ENCODE measurements around the gene ELMO1.
A peak's percentile ranks its signal among the peaks of the same experiment; 100 is the strongest.

The ELMO1 gene

GRCh38 chr7:37181550-37181932, 267.1 kb downstream of the ELMO1 start:
- Histone ChIP-seq H2BK5ac (ENCODE audit: low read length) (no peak overlapping the region), H3K56ac (ENCODE audit: low read length) (no peak overlapping the region), H2BK120ac (ENCODE audit: low read depth, low read length) (no peak overlapping the region), H4K5ac (ENCODE audit: low read length) (no peak overlapping the region), H3K4me2 (ENCODE audit: low read length) (no peak overlapping the region), H2AK5ac (ENCODE audit: low read length) (no peak overlapping the region), H3K27ac (ENCODE audit: low read depth, low read length) (no peak overlapping the region), H3K23ac (ENCODE audit: low read length) (no peak overlapping the region), H3K4me1 (ENCODE audit: control insufficient read depth, low read depth, low read length) (peaks cover 3% of the 10 kb centered on the region), H4K8ac (ENCODE audit: low read depth, low read length) (no peak overlapping the region), H2BK15ac (replicated peaks; ENCODE audit: low read depth) (no peak overlapping the region), H3K4ac (ENCODE audit: low read depth, low read length) (no peak overlapping the region), H3K4me3 (ENCODE audit: low read length) (no peak overlapping the region), H3K79me2 (ENCODE audit: control insufficient read depth, insufficient read depth, low read length) (no peaks in the 10 kb centered on the region), H3K18ac (ENCODE audit: low read length) (no peak overlapping the region), H3K79me1 (ENCODE audit: low read length) (no peaks in the 10 kb centered on the region), H3K9ac (ENCODE audit: low read length) (no peak overlapping the region), H3K27me3 (ENCODE audit: insufficient read depth, low read length, poor library complexity) (no peaks in the 10 kb centered on the region), H3K36me3 (ENCODE audit: control insufficient read depth, insufficient read depth, low read length) (no peaks in the 10 kb centered on the region)
- no peak for DNase-seq

DNA sequence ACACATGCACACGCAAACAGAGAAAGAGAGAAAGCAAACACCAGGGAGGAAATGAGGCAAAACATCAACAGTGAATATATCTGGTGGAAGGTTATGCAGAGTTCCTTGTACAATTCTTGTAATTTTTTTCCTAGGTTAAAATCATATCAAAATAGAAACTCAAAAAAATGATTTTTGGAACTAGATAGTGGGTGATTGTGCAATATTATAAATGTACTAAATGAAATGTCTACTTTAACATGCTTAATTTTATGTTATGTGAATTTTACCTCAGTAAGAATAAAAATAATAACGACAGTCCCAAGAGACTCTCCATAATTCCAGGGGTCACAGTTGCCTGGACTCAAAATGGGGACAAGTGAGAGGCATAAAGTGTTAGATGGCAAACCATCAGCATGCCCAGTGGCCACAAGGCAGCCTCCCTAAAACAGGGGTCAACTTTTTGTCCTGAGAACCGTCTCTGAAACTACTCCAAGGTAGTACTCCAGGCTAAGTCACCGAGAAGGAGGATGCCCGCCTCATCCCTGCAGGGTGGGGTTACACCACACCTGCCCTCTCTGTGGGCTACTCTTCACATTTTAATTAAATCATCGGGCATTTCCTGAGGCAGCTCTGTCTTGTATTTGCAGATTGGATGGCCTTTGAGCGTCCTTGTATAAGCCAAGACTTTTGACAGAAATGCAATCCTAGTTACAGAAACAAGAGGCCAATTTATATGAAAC, 267.7 kb downstream of the ELMO1 start:
- no peaks in the 10 kb centered on the region for H3K36me3 ChIP-seq (ENCODE audit: control insufficient read depth, insufficient read depth, low read length)
- H3K4me1 ChIP-seq (ENCODE audit: control insufficient read depth, low read depth, low read length): peaks cover 3% of the 10 kb centered on the region
- H3K9ac ChIP-seq (ENCODE audit: low read length): no peak overlapping the region
- H3K27me3 ChIP-seq (ENCODE audit: insufficient read depth, low read length, poor library complexity): no peaks in the 10 kb centered on the region
- no peak overlapping the region for H3K23ac ChIP-seq (ENCODE audit: low read length)
- no peak overlapping the region for H4K8ac ChIP-seq (ENCODE audit: low read depth, low read length)
- no peak overlapping the region for H3K56ac ChIP-seq (ENCODE audit: low read length)
- H3K79me1 ChIP-seq (ENCODE audit: low read length): no peaks in the 10 kb centered on the region
- H2BK15ac ChIP-seq (replicated peaks; ENCODE audit: low read depth): no peak overlapping the region
- no peak overlapping the region for H3K18ac ChIP-seq (ENCODE audit: low read length)
- no peak overlapping the region for H2BK5ac ChIP-seq (ENCODE audit: low read length)
- H3K27ac ChIP-seq (ENCODE audit: low read depth, low read length): no peak overlapping the region
- H3K4me2 ChIP-seq (ENCODE audit: low read length): no peak overlapping the region
- H3K4ac ChIP-seq (ENCODE audit: low read depth, low read length): no peak overlapping the region
- no CpG with 5 or more reads among the region's 7 CpGs for WGBS (ENCODE audit: extremely low coverage, insufficient coverage, low lambda C conversion rate)
- H4K5ac ChIP-seq (ENCODE audit: low read length): no peak overlapping the region
- H3K4me3 ChIP-seq (ENCODE audit: low read length): no peak overlapping the region
- H3K79me2 ChIP-seq (ENCODE audit: control insufficient read depth, insufficient read depth, low read length): no peaks in the 10 kb centered on the region
- no peak for DNase-seq
- H2BK120ac ChIP-seq (ENCODE audit: low read depth, low read length): no peak overlapping the region
- H2AK5ac ChIP-seq (ENCODE audit: low read length): no peak overlapping the region

- Histone ChIP-seq H2AK5ac (ENCODE audit: low read length) (no peak overlapping the region), H3K4me1 (ENCODE audit: control insufficient read depth, low read depth, low read length) (no peaks in the 10 kb centered on the region), H3K9ac (ENCODE audit: low read length) (no peak overlapping the region), H2BK5ac (ENCODE audit: low read length) (no peak overlapping the region), H2BK15ac (replicated peaks; ENCODE audit: low read depth) (no peak overlapping the region), H3K4me2 (ENCODE audit: low read length) (no peak overlapping the region), H3K79me2 (ENCODE audit: control insufficient read depth, insufficient read depth, low read length) (no peaks in the 10 kb centered on the region), H3K36me3 (ENCODE audit: control insufficient read depth, insufficient read depth, low read length) (no peaks in the 10 kb centered on the region), H4K5ac (ENCODE audit: low read length) (no peak overlapping the region), H3K4me3 (ENCODE audit: low read length) (no peak overlapping the region), H3K18ac (ENCODE audit: low read length) (no peak overlapping the region), H3K4ac (ENCODE audit: low read depth, low read length) (no peak overlapping the region), H3K27ac (ENCODE audit: low read depth, low read length) (no peak overlapping the region), H3K79me1 (ENCODE audit: low read length) (no peaks in the 10 kb centered on the region), H3K27me3 (ENCODE audit: insufficient read depth, low read length, poor library complexity) (no peaks in the 10 kb centered on the region), H4K8ac (ENCODE audit: low read depth, low read length) (no peak overlapping the region), H3K23ac (ENCODE audit: low read length) (no peak overlapping the region), H2BK120ac (ENCODE audit: low read depth, low read length) (no peak overlapping the region), H3K56ac (ENCODE audit: low read length) (no peak overlapping the region)
- DNase-seq: no peak
- no CpG with 5 or more reads among the region's 3 CpGs for WGBS (ENCODE audit: extremely low coverage, insufficient coverage, low lambda C conversion rate)
Observed at GRCh38 chr7:37176079-37176478, 272.6 kb downstream of the ELMO1 start.

DNA sequence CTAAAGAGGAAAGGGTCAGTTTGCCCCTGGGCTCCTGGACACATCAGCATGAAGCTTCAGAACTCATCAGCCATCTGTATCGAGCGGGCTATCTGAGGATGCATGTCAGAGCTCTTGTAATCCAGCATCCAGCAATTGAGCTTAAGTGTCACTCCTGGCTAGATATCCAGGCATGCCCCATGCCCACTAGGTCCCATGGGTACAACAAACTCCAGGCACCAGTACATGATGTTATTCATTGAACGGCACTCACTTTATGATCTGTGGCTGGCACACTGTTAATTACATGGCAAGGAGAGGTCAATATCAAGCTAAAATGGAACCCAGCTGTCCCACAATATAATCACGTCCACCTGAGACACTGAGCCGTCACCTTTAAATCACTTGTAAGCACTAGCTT, 274.2 kb downstream of the ELMO1 start:
- Histone ChIP-seq H4K8ac (ENCODE audit: low read depth, low read length) (no peak overlapping the region), H3K23ac (ENCODE audit: low read length) (no peak overlapping the region), H3K9ac (ENCODE audit: low read length) (no peak overlapping the region), H3K4me3 (ENCODE audit: low read length) (no peak overlapping the region), H2AK5ac (ENCODE audit: low read length) (no peak overlapping the region), H2BK5ac (ENCODE audit: low read length) (no peak overlapping the region), H3K36me3 (ENCODE audit: control insufficient read depth, insufficient read depth, low read length) (no peaks in the 10 kb centered on the region), H3K18ac (ENCODE audit: low read length) (no peak overlapping the region), H3K4me2 (ENCODE audit: low read length) (no peak overlapping the region), H3K27ac (ENCODE audit: low read depth, low read length) (no peak overlapping the region), H3K27me3 (ENCODE audit: insufficient read depth, low read length, poor library complexity) (no peaks in the 10 kb centered on the region), H4K5ac (ENCODE audit: low read length) (no peak overlapping the region), H3K4me1 (ENCODE audit: control insufficient read depth, low read depth, low read length) (no peaks in the 10 kb centered on the region), H3K4ac (ENCODE audit: low read depth, low read length) (no peak overlapping the region), H3K56ac (ENCODE audit: low read length) (no peak overlapping the region), H3K79me2 (ENCODE audit: control insufficient read depth, insufficient read depth, low read length) (no peaks in the 10 kb centered on the region), H2BK15ac (replicated peaks; ENCODE audit: low read depth) (no peak overlapping the region), H3K79me1 (ENCODE audit: low read length) (no peaks in the 10 kb centered on the region), H2BK120ac (ENCODE audit: low read depth, low read length) (no peak overlapping the region)
- DNase-seq: no peak
- WGBS (ENCODE audit: extremely low coverage, insufficient coverage, low lambda C conversion rate): no CpG with 5 or more reads among the region's 5 CpGs

DNA sequence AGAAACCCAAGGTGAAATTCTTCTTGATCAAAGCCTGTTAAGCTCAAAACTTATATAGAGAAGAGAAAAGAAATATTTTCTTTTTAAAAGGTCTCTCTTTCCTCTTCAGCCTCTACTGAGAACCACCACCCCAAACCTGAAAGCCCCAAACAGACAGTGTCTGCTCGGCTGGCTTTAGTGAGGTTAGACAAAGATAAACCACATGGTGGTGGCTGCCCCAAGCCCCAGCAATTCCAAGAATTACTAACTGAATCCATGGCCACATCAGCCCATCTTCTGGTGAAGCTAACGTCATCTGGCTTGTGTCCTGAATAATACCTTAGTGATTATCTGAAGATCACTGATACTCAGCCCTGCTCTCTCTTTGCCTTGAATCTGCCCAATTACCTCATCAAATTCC, 275.0 kb downstream of the ELMO1 start:
- Histone ChIP-seq H3K27ac (ENCODE audit: low read depth, low read length) (no peak overlapping the region), H3K23ac (ENCODE audit: low read length) (no peak overlapping the region), H2AK5ac (ENCODE audit: low read length) (no peak overlapping the region), H3K79me1 (ENCODE audit: low read length) (no peaks in the 10 kb centered on the region), H3K9ac (ENCODE audit: low read length) (no peak overlapping the region), H3K56ac (ENCODE audit: low read length) (no peak overlapping the region), H3K4ac (ENCODE audit: low read depth, low read length) (no peak overlapping the region), H3K18ac (ENCODE audit: low read length) (no peak overlapping the region), H2BK15ac (replicated peaks; ENCODE audit: low read depth) (no peak overlapping the region), H4K5ac (ENCODE audit: low read length) (no peak overlapping the region), H2BK120ac (ENCODE audit: low read depth, low read length) (no peak overlapping the region), H4K8ac (ENCODE audit: low read depth, low read length) (no peak overlapping the region), H2BK5ac (ENCODE audit: low read length) (no peak overlapping the region), H3K79me2 (ENCODE audit: control insufficient read depth, insufficient read depth, low read length) (no peaks in the 10 kb centered on the region), H3K4me3 (ENCODE audit: low read length) (no peak overlapping the region), H3K27me3 (ENCODE audit: insufficient read depth, low read length, poor library complexity) (no peaks in the 10 kb centered on the region), H3K4me1 (ENCODE audit: control insufficient read depth, low read depth, low read length) (no peaks in the 10 kb centered on the region), H3K36me3 (ENCODE audit: control insufficient read depth, insufficient read depth, low read length) (no peaks in the 10 kb centered on the region), H3K4me2 (ENCODE audit: low read length) (no peak overlapping the region)
- WGBS (ENCODE audit: extremely low coverage, insufficient coverage, low lambda C conversion rate): no CpG with 5 or more reads among the region's 2 CpGs
- peak; percentile 25 for DNase-seq

GRCh38 chr7:37162106-37162505, 286.6 kb downstream of the ELMO1 start:
- Histone ChIP-seq H3K4me2 (ENCODE audit: low read length) (no peak overlapping the region), H2BK5ac (ENCODE audit: low read length) (no peak overlapping the region), H3K4ac (ENCODE audit: low read depth, low read length) (no peak overlapping the region), H3K79me1 (ENCODE audit: low read length) (no peaks in the 10 kb centered on the region), H4K8ac (ENCODE audit: low read depth, low read length) (no peak overlapping the region), H3K18ac (ENCODE audit: low read length) (no peak overlapping the region), H3K56ac (ENCODE audit: low read length) (no peak overlapping the region), H3K4me3 (ENCODE audit: low read length) (no peak overlapping the region), H2AK5ac (ENCODE audit: low read length) (no peak overlapping the region), H3K27ac (ENCODE audit: low read depth, low read length) (no peak overlapping the region), H3K36me3 (ENCODE audit: control insufficient read depth, insufficient read depth, low read length) (no peaks in the 10 kb centered on the region), H3K4me1 (ENCODE audit: control insufficient read depth, low read depth, low read length) (no peaks in the 10 kb centered on the region), H3K79me2 (ENCODE audit: control insufficient read depth, insufficient read depth, low read length) (no peaks in the 10 kb centered on the region), H2BK120ac (ENCODE audit: low read depth, low read length) (no peak overlapping the region), H3K27me3 (ENCODE audit: insufficient read depth, low read length, poor library complexity) (no peaks in the 10 kb centered on the region), H3K23ac (ENCODE audit: low read length) (no peak overlapping the region), H3K9ac (ENCODE audit: low read length) (no peak overlapping the region), H4K5ac (ENCODE audit: low read length) (no peak overlapping the region), H2BK15ac (replicated peaks; ENCODE audit: low read depth) (no peak overlapping the region)
- DNase-seq: no peak
- WGBS (ENCODE audit: extremely low coverage, insufficient coverage, low lambda C conversion rate): no CpG with 5 or more reads among the region's 5 CpGs
